Activated T-cell treated with anti-CD3 and anti-CD28 coated beads for 24 hours (primary cell): Measurements from ENCODE around the gene CDH26.
"Not testable (repeated sequence)": the region's sequence is repeated elsewhere in the genome, so short reads cannot be mapped to it uniquely, and the experiment has no call there.

Source experiments
- DNase-seq: peaks from one replicate; pipeline ENCODE4 v3.0.0-alpha.2; 2020; ENCODE audit warnings: low read depth

CDH26 gene

GRCh38 chr20:60013296-60014139 lies 55.3 kb downstream of the CDH26 start:
- DNase-seq, result no peak

DNA sequence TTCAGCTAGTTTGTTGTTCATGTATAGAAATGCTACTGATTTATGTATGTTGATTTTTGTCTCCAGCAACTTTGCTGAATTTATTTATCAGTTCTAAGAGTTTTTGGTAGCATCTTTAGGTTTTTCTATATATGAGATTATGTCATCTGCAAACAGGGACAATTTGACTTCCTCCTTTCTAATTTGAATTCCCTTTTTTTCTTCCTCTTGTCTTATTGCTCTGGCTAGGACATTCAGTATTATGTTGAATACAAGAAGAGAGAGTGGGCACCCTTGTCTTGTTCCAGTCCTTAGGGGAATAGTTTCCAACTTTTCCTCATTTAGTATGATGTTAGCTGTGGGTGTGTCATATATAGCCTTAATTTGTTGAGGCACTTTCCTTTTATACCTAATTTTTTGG lies 58.2 kb downstream of the CDH26 start:
- DNase-seq, result no peak

GRCh38 chr20:60020251-60020650 lies 62.0 kb downstream of the CDH26 start:
- no peak for DNase-seq

DNA sequence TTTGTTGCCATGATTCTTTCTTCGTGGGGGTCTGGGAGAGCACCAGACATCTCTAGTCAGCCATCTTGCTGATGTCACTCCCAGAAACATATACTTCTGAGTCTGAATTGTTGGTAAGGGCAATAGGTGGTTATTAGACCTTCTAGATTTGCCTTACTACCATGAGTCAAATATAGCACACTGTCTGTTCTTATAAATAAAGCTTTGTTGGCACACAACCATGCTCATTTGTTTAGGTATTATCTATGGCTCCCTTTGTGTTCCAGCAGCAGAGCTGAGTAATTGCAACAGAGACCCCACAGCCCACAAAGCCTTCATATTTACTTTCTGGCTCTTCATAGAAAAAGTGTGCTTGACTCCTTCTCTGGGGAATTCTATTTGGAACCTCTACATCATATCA lies 62.9 kb downstream of the CDH26 start:
- no peak for DNase-seq

- no peak for DNase-seq
These were observed 64.6 kb downstream of the CDH26 start for GRCh38 chr20:60022849-60023248.

DNA sequence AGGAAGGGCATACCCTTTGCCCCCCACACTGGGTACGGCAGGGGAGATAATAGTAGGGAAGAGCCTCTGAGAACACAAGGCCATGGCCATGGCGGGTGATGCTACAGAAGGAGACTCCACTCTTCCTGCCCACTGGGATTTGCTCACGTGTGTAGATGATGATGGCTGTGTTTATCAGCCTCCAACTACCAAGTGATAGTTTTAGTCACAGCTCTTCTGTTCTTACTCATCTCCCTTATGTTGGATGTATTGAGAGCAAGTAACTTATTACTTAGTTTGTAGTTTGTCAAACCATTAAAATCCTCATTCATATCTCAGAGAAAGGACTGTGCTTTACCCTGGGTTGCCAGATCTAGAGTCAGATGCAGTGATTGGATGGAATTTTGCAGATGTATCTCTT lies 66.0 kb downstream of the CDH26 start:
- no peak for DNase-seq

- no peak for DNase-seq
These were observed 66.6 kb downstream of the CDH26 start for GRCh38 chr20:60024801-60025200.

GRCh38 chr20:60026010-60026409 lies 67.8 kb downstream of the CDH26 start:
- no peak for DNase-seq

GRCh38 chr20:60030471-60030870 lies 72.2 kb downstream of the CDH26 start:
- DNase-seq, result no peak

DNA sequence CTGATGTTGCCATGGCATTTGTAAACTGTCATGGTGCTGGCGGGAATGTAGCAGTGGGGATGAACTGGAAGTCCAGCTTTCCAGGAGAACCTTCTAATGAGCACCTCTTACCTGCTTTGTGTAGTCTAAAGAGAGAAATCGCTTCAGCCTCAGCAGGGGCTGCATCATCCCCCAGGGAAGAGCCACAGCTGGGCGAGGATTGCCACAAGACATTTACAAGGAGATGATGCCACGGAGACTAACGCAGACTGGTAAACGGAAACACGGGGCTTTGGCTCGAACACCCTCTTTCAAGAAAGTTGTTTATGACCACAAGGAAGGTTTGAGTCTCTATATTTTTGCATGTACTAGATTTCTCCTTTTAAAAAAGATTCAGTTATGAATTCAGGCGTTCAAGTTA lies 72.9 kb downstream of the CDH26 start:
- DNase-seq, result no peak

DNA sequence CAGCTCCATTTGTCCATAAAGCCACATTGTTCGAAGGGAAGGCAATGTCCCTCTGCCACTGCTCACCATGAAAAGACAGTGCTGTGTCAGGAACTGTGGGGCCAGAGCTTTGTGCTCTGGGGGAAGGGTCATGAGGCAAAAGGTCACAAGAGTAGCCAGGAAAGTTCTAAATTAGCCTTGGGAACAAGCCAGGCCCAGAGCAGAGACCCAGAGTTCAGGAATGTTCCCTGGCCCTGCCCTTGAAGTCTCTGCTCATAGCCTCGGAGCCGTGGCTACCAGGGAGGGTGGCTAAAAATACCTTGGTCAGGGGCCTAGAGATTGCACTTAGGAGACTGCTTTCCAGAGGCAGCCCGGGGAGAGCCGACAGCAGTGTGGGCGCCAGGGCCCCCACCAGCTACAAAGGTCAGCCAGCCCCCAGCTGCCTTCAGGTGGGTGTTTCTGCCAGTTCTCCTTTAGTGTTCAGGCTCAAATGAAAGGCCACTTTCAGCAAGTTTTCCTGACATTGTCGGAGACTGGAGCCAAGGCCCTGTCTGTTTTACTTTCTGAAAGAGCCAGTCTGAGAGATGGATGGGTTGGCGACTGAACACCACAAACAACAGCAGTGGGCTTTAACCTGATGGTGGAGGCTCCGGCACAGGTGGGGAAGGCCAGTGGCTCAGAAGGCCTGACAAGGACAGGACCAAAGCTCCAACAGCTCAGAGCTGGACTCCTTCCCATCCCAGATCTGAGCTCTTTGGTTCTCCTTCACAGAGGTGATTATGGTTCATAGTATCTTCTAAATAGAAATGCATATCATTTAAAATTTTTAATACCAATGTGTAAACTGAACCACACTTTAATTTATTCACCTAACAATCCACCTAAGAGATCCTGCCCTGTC lies 76.2 kb downstream of the CDH26 start:
- no peak for DNase-seq

DNA sequence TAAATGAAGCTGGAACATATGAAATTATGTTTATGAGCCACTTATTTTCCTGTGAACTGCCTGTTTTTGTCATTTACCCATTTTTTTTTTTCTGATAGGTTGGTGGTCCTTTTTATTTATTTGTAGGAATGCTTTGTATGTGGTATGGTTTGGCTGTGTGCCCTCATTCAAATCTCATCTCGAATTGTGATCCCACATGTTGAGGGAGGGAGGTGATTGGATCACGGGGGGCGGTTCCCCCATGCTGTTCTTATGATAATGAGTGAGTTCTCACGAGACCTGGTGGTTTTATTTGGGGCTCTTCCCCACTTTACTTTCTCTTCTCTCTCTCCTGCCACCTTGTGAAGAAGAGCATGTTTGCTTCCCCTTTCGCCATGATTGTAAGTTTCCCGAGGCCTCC lies 77.3 kb downstream of the CDH26 start:
- no peak for DNase-seq

- no peak for DNase-seq
These were observed 78.1 kb downstream of the CDH26 start for GRCh38 chr20:60036346-60036745.

DNA sequence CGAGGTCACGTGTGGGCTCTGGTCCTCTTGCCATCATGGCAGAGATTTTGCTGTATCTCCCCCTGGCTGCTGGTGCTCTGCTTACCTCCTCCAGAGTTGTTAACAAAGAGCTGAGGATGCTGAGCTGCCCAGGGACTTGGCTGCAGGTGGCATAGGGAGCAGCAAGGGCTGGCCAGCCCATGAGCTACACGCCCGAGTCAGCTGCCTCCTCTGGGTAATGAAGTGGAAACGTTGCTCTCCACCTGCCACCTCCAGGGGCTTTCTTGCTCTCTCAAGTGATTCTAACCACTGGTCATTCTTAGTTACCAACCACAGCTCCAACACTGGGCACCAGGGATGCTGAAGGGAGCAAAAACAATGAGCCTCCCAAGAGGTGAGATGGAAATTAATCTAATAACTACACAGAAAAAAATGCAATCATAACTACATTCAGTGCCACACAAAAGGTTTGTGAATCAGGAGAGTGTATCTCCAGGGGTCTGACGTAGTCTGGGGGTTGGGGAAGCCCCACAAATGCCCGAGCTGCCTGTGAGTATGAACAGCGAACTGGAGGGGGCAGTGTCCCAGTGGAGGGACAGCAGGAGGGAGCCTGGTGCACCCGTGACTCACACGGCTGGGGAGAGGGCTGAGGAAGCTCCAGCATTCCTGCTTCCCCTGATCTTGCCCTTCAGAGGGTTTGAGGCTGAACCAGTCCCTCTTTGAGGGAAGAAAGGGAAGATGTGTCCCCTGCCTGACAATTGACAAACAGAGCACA lies 78.7 kb downstream of the CDH26 start:
- no peak for DNase-seq

- no peak for DNase-seq
These were observed 80.3 kb downstream of the CDH26 start for GRCh38 chr20:60038400-60039008.

DNA sequence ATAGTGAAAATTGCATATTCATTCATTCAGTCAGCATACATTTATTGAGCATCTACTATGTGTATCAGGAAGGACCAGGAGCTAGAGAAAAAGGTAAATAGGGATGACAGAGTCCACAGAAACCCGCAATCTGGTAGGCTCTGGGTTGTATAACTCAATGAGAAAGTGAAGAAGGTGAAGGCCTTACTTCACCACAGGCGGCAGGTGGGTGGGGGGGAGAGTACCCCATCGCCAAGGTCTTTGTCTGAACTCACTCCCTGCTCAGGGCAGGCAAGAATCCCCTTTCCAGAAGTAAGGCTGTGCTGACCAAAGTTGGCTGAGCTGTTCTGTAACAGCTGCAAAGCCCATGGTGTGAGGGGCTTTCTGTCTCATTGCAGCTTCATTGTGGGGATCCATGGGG lies 81.3 kb downstream of the CDH26 start:
- DNase-seq, result no peak

- no peak for DNase-seq
These were observed 82.4 kb downstream of the CDH26 start for GRCh38 chr20:60040471-60041162.

DNA sequence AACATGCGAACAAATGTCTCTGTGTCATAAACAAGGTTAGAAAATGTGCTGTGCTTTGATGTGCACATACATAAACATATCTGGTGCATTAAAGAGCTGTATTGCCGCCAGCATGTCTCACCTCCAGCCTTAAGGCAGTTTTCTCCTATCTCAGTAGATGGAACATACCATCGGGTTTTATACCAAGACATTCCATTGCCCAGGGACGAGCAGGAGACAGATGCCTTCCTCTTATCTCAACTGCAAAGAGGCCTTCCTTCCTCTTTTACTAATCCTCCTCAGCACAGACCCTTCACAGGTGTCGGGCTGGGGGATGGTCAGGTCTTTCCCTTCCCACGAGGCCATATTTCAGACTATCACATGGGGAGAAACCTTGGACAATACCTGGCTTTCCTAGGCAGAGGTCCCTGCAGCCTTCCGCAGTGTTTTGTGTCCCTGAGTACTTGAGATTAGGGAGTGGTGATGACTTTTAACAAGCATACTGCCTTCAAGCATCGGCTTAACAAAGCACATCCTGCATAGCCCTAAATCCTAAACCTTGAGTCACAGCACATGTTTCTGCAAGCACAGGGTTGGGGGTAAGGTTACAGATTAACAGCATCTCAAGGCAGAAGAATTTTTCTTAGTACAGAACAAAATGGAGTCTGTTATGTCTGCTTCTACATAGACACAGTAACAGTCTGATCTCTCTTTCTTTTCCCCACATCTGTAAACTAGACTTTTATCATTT lies 83.4 kb downstream of the CDH26 start:
- not testable (repeated sequence) for DNase-seq

- no peak for DNase-seq
These were observed 85.2 kb downstream of the CDH26 start for GRCh38 chr20:60043435-60043834.

- DNase-seq, result no peak
These were observed 87.8 kb downstream of the CDH26 start for GRCh38 chr20:60046011-60046413.

GRCh38 chr20:60046436-60046835 lies 88.2 kb downstream of the CDH26 start:
- DNase-seq, result no peak
